ENCODE results near the gene NEB.

DNA sequence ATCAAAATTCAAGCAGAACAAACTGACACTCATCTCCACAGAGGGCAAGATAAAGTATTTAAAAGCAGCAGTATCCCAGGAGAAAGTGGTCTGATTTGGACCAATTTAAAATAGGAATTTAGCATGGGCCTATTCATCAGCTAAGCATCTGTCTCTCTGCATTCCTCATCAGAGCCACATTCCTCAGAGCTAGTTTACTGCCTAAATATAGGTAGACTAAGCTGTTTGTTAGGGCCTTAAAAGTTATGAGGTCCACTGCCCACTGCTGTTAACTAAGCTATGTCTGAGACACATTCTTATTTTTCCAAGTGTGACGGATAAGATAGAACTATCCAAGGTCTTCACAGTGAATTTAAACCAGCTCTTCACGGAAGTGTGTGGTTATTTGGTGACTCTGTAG is 17.6 kb downstream of the NEB start:
- TF ChIP-seq, protein P1, sequence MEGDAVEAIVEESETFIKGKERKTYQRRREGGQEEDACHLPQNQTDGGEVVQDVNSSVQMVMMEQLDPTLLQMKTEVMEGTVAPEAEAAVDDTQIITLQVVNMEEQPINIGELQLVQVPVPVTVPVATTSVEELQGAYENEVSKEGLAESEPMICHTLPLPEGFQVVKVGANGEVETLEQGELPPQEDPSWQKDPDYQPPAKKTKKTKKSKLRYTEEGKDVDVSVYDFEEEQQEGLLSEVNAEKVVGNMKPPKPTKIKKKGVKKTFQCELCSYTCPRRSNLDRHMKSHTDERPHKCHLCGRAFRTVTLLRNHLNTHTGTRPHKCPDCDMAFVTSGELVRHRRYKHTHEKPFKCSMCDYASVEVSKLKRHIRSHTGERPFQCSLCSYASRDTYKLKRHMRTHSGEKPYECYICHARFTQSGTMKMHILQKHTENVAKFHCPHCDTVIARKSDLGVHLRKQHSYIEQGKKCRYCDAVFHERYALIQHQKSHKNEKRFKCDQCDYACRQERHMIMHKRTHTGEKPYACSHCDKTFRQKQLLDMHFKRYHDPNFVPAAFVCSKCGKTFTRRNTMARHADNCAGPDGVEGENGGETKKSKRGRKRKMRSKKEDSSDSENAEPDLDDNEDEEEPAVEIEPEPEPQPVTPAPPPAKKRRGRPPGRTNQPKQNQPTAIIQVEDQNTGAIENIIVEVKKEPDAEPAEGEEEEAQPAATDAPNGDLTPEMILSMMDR (IDR thresholded peaks at IDR 0.05), result no peak
- TF ChIP-seq POLR2A (IDR thresholded peaks at IDR 0.05), result no peak
